Measurements from ENCODE around the gene RPL7A.
"Not testable (repeated sequence)": the region's sequence is repeated elsewhere in the genome, so short reads cannot be mapped to it uniquely, and the experiment has no call there.

The RPL7A gene

DNA sequence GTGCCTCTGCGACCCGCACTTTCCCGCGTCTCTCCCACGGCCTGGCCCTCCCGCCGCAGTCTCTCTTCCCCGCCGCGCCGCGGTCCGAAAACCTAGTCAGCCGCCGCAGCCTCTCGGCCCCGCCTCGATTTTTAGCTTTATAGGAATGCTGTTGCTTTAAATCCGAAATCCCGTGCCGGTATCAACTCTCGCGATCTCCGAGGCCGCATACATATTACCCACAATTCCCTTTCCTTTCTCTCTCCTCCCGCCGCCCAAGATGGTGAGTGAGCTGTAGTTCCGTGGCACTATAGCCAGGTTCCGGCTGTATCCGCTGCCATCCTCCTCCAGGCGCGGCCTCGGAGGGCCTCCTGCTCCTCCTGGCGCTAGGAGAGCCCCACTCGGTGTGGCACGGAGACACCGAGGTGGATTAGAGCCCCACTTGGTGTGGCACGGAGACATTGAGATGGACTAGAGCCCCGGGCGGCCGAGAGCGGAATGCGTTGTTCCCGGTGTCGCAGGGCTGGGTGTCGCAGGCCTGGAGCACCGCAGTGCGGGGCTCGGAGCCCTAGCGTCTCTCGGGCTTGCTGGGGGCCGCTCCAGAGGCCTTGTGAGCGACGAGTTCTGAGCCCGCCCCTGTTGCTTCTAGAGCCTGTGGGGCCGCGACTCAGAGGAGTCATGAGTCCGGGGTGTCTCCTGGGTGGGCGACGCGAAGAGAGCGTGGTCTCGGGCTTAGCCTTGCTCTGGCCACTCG lies at the start of gene RPL7A, which contains the start of gene MED22:
RPL7A (plus strand) TSS at position 234 of the 733 bp plus-strand sequence; CDS start at position 260, 26 bp downstream.
MED22 (minus strand) TSS at position 147 of the 733 bp plus-strand sequence. CDS start 1,469 bp downstream, outside the sequence.
- TF ChIP-seq, protein P1, sequence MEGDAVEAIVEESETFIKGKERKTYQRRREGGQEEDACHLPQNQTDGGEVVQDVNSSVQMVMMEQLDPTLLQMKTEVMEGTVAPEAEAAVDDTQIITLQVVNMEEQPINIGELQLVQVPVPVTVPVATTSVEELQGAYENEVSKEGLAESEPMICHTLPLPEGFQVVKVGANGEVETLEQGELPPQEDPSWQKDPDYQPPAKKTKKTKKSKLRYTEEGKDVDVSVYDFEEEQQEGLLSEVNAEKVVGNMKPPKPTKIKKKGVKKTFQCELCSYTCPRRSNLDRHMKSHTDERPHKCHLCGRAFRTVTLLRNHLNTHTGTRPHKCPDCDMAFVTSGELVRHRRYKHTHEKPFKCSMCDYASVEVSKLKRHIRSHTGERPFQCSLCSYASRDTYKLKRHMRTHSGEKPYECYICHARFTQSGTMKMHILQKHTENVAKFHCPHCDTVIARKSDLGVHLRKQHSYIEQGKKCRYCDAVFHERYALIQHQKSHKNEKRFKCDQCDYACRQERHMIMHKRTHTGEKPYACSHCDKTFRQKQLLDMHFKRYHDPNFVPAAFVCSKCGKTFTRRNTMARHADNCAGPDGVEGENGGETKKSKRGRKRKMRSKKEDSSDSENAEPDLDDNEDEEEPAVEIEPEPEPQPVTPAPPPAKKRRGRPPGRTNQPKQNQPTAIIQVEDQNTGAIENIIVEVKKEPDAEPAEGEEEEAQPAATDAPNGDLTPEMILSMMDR (conservative IDR thresholded peaks at IDR 0.05): no peak
- peak; percentile 59 for TF ChIP-seq ZFX (IDR thresholded peaks at IDR 0.05)

DNA sequence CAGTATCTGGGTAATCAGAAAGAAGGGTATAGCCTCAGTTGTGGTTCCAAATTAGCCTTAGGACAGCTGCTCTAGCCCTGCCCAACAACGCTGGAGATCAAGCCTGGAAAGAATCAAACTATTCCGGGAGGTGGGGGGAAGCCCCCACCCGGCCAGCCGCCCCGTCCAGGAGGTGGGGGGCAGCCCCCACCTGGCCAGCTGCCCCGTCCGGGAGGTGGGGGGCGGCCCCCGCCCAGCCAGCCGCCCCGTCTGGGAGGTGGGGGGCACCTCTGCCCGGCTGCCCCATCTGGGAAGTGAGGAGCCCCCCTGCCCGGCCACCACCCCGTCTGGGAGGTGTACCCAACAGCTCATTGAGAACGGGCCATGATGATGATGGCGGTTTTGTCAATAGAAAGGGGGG lies 48.0 kb upstream of the RPL7A start:
- not testable (repeated sequence) for H3K27ac ChIP-seq

More for the DNA sequence above, at the start of gene RPL7A, which contains the start of gene MED22:
- peak within 1 kb of the TSS; percentile 95 for H3K27ac ChIP-seq

DNA sequence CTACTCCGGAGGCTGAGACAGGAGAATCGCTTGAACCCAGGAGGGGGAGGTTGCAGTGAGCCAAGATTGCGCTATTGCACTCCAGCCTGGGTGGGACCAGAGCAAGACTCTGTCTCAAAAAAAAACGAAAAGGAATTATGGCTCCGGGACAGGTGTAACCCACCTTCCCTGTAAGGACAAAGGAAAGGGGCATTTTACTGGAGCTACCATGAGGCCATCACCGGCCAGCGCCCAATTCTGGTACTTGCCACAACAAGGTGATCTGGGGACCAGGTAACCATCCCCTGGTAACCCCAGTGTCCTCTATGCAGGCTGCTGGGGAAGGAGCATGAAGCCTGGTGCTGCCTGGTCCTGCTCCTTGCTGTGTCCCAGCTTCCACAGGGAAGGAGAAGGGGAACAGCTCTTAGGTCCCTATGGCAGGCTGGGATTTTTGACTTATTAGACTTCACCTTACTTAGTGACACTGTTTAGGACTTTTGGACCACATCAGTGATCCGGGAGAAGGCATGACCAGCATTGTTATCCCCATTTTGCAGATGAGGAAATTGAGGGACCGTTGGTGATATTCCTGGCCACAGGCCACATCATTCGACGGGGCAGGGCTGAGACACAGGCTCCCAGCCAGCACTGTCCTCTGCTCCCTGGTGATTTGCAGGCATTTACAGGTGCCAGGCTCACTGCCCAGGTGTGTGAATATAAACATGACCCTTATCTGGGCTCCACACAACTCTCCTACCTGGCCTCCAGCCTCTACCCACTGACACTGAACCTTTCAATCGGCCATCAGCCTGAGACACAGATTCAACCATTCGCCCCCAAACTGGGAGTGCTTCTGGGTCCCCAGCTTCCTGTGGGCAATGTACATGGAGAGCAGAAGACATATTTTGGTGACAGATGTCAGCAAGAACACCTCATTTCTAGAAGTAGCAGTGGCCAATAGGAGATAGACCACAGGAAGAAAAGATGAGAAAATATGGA lies 46.5 kb upstream of the RPL7A start:
- TF ChIP-seq ZFX (IDR thresholded peaks at IDR 0.05): no peak
- TF ChIP-seq, protein P1 (conservative IDR thresholded peaks at IDR 0.05): no peak
- H3K27ac ChIP-seq: no peak overlapping the region

DNA sequence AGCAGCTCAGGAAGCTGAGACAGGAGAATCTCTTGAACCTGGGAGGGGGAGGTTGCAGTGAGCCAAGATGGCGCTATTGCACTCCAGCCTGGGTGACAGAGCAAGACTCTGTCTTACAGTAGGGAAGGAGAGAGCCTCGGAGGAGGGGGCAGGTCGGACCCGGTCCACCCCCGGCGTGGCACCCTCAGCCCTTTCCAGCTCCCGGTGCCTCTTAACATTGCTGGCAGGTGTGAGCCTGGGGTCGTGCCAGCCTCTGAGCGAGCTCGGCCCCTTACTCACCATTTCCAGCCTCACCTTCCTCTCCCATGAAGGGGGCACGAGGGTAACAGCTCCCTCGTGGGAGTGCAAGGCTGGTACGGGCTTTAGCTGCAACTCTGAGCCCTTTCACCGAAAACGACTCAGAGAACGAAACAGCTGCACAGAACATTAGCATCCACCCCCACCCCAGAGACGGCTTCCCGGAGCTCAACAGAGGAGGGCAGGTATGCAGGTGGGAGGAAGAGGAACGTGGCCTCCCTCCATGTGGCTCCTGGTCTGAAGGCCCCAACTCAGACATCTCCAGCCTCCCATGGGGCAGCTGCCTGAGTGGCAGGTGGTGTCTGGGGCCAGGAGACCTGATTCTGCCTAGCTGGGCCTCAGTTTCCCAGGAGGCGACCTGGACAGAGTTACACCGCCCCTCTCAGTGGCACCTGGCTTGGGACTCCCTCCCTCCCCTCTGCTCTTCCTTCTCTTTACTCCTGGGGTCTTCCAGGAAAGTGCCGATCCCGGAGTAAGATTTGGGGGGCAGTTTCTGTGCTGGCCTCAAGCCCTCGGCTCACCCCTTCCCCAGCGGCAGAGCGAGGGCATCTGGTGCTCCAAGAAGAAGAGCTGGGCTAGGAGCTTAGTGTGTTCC lies 44.5 kb upstream of the RPL7A start:
- no peak for TF ChIP-seq ZFX (IDR thresholded peaks at IDR 0.05)
- TF ChIP-seq, protein P1 (conservative IDR thresholded peaks at IDR 0.05): no peak
- H3K27ac ChIP-seq: no peak overlapping the region

DNA sequence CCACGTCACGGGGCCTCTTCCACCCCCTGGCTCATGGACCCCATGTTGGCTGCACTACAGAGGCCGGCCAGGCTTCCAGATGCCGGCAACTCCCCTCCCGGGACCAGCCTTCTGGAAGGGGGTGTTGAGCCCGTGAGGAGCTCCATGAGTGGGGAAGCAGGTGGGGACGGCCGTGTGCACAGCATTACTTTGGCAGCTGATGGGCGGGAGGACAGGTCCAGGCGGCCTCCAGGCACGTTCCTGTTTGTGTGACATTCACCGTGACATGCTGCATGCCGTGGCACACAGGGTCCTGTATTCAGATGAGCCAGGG lies 43.9 kb upstream of the RPL7A start:
- H3K27ac ChIP-seq: no peak overlapping the region
- TF ChIP-seq, protein P1 (conservative IDR thresholded peaks at IDR 0.05): no peak
- TF ChIP-seq ZFX (IDR thresholded peaks at IDR 0.05): no peak

DNA sequence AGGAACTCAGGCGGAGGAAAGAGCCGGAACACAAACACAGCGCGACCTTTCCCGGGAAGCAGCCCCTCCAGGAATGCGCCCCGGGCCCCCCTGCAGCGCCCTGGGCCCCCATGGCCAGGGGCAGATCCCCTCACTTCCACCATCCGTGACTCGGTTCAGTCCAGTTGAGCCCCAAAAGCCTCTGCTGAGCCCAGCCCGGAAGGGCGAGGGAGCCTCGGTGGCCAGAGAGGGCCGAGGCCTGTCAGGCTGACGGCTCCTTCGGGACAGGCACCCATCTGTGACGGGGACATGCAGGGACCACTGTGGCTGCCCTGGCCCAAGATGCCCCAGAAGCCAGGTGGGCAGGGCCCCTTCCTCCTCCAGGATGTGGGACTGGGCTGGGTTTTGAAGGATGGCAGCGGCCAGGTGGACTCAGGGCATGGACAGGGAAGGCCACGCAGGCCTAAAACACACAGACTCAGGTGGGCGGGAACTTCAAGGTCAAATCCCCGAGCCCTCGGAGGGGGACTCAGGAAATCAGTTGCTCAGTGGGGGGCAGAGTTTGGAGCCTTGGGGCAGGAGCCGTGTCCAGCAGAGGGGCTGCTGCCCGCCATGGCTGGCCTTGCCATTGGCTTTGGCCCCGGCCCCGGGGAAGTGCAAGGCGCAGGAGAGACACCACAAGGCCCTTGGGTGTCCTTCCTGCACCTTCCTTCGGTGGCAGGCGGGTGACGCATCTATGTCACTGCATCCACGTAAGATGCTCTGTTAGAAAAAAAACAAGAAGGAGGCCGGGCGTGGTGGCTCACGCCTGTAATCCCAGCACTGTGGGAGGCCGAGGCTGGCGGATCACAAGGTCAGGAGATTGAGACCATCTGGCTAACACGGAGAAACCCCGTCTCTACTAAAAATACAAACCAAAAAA lies 43.3 kb upstream of the RPL7A start:
- H3K27ac ChIP-seq: no peak overlapping the region
- TF ChIP-seq ZFX (IDR thresholded peaks at IDR 0.05): no peak

DNA sequence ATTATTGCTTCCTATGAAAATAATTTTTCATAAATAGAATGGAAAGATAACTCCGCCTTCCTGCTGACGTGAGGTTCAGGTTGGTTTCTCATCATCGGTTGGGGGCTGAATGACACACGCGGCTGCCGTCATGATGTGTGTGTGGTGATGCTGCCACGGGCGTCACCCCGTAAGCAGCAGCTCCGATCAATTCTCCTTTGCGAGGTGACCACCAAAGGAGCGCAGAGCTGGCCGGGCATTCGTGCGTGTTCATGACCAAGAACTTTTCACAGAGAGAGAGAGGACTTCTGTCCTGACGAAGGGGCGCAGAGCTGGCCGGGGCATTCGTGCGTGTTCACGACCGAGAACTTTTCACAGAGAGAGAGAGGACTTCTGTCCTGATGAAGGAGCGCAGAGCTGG lies 42.3 kb upstream of the RPL7A start:
- TF ChIP-seq, protein P1 (conservative IDR thresholded peaks at IDR 0.05): no peak
- TF ChIP-seq ZFX (IDR thresholded peaks at IDR 0.05): no peak
- no peak overlapping the region for H3K27ac ChIP-seq

All from C4-2B (cell line).